ENCODE data around the gene GALNT6.

GALNT6 gene

GRCh38 chr12:51391283-51392123 is at the start of gene GALNT6:
GALNT6 (minus strand) TSS chr12:51391406; CDS start chr12:51379781, 11,625 bp downstream.
- peak; percentile 60 for DNase-seq

GRCh38 chr12:51439330-51439729 is 48.1 kb upstream of the GALNT6 start:
- no peak for DNase-seq

- no peak for DNase-seq
These were observed 46.2 kb upstream of the GALNT6 start for GRCh38 chr12:51437431-51437830.

- DNase-seq: no peak
These were observed 43.1 kb upstream of the GALNT6 start for GRCh38 chr12:51434305-51434704.

- DNase-seq: no peak
These were observed 41.7 kb upstream of the GALNT6 start for GRCh38 chr12:51432921-51433320.

- DNase-seq: no peak
These were observed 39.1 kb upstream of the GALNT6 start for GRCh38 chr12:51430196-51430895.

- no peak for DNase-seq
These were observed 38.5 kb upstream of the GALNT6 start for GRCh38 chr12:51429700-51430099.

- DNase-seq: no peak
These were observed 37.0 kb upstream of the GALNT6 start for GRCh38 chr12:51428256-51428655.

GRCh38 chr12:51424662-51425539 is 33.7 kb upstream of the GALNT6 start, which contains the start of gene SLC4A8:
SLC4A8 (plus strand) TSS chr12:51424831; CDS start chr12:51424988, 157 bp downstream.
- DNase-seq: peak; percentile 48

- DNase-seq: no peak
These were observed 33.0 kb upstream of the GALNT6 start for GRCh38 chr12:51424094-51424661.

- peak; percentile 17 for DNase-seq
These were observed 30.2 kb upstream of the GALNT6 start for GRCh38 chr12:51421266-51421884.

GRCh38 chr12:51419425-51420193 is 28.4 kb upstream of the GALNT6 start:
- DNase-seq: no peak

GRCh38 chr12:51417826-51418225 is 26.6 kb upstream of the GALNT6 start:
- DNase-seq: no peak

GRCh38 chr12:51415931-51416330 is 24.7 kb upstream of the GALNT6 start:
- no peak for DNase-seq

GRCh38 chr12:51413791-51414190 is 22.6 kb upstream of the GALNT6 start:
- DNase-seq: no peak

GRCh38 chr12:51413149-51413548 is 21.9 kb upstream of the GALNT6 start:
- DNase-seq: no peak

GRCh38 chr12:51409846-51410245 is 18.6 kb upstream of the GALNT6 start:
- no peak for DNase-seq

GRCh38 chr12:51407604-51408003 is 16.4 kb upstream of the GALNT6 start:
- no peak for DNase-seq

GRCh38 chr12:51406859-51407258 is 15.7 kb upstream of the GALNT6 start:
- DNase-seq: no peak

- no peak for DNase-seq
These were observed 15.1 kb upstream of the GALNT6 start for GRCh38 chr12:51406290-51406689.

GRCh38 chr12:51405801-51406207 is 14.6 kb upstream of the GALNT6 start:
- no peak for DNase-seq

Data from activated T-cell treated with anti-CD3 and anti-CD28 coated beads for 4 hours (primary cell).